Activated CD4-positive, alpha-beta T cell treated with anti-CD3 and anti-CD28 coated beads, Interleukin-2, amount 10 ng/mL, durations not matched to agents 24 days and 14 days (primary cell): ENCODE measurements around the gene MBOAT7. TPM values are rescaled to one million over a fixed set of nuclear protein-coding genes. Genes with fewer than 3 reads are reported as not detected.
"Not testable (repeated sequence)": the region's sequence is repeated elsewhere in the genome, so short reads cannot be mapped to it uniquely, and the experiment has no call there.

Experiments
- DNase-seq: peaks from one replicate; pipeline ENCODE4 v3.0.0; 2022
- H3K27ac Mint-ChIP-seq: one replicate; pipeline ENCODE4 v1.8.0; 2022; ENCODE audit warnings: mild to moderate bottlenecking, mixed read lengths
- H3K27me3 Mint-ChIP-seq: one replicate; pipeline ENCODE4 v1.8.0; 2022; ENCODE audit warnings: mixed read lengths
- H3K36me3 Mint-ChIP-seq: one replicate; pipeline ENCODE4 v1.8.0; 2022; ENCODE audit warnings: low read depth, mild to moderate bottlenecking, mixed read lengths
- H3K4me1 Mint-ChIP-seq: one replicate; pipeline ENCODE4 v1.8.0; 2021; ENCODE audit warnings: mixed read lengths
- H3K4me3 Mint-ChIP-seq: one replicate; pipeline ENCODE4 v1.8.0; 2022; ENCODE audit warnings: mild to moderate bottlenecking, moderate library complexity, mixed read lengths
- H3K9me3 Mint-ChIP-seq: one replicate; pipeline ENCODE4 v1.8.0; 2021; ENCODE audit warnings: mixed read lengths
- intact Hi-C: fragments of 100-400 bp; cut with micrococcal nuclease; formaldehyde crosslinking; loops from one replicate; pipeline ENCODE4 v1.15.1; 2023
- total RNA-seq: library from RNA; stranded (reverse); gene quantifications from 2 replicates; pipeline ENCODE4 v1.2.3, GENCODE V29; 2022

The MBOAT7 gene
- total RNA-seq, 1 donor from 2014 or later = 291 TPM

DNA sequence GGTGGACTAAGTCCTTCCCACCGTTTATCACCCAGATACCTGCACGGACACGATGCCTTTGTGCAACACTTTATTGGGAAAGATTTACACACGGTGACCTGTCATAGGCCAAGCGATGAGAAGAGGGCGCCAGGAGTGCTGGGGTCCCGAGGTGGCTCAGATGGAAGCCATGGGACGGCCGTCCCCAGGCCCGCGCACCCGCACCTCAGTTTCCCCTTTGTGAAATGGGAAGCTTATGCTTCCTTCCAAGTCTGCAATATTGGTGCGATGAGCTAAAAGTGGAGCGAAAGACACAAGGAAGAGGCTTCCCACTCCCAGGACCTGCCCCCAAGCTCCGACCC, 16.1 kb downstream of the MBOAT7 start:
- H3K27ac Mint-ChIP-seq = no peak overlapping the region
- DNase-seq = no peak
- peaks cover 1% of the 10 kb centered on the region for H3K4me1 Mint-ChIP-seq
- H3K36me3 Mint-ChIP-seq = peaks cover 16% of the 10 kb centered on the region
- no peaks in the 10 kb centered on the region for H3K27me3 Mint-ChIP-seq
- intact Hi-C loops = no loop called here
- no peak overlapping the region for H3K4me3 Mint-ChIP-seq
- H3K9me3 Mint-ChIP-seq = no peaks in the 10 kb centered on the region

DNA sequence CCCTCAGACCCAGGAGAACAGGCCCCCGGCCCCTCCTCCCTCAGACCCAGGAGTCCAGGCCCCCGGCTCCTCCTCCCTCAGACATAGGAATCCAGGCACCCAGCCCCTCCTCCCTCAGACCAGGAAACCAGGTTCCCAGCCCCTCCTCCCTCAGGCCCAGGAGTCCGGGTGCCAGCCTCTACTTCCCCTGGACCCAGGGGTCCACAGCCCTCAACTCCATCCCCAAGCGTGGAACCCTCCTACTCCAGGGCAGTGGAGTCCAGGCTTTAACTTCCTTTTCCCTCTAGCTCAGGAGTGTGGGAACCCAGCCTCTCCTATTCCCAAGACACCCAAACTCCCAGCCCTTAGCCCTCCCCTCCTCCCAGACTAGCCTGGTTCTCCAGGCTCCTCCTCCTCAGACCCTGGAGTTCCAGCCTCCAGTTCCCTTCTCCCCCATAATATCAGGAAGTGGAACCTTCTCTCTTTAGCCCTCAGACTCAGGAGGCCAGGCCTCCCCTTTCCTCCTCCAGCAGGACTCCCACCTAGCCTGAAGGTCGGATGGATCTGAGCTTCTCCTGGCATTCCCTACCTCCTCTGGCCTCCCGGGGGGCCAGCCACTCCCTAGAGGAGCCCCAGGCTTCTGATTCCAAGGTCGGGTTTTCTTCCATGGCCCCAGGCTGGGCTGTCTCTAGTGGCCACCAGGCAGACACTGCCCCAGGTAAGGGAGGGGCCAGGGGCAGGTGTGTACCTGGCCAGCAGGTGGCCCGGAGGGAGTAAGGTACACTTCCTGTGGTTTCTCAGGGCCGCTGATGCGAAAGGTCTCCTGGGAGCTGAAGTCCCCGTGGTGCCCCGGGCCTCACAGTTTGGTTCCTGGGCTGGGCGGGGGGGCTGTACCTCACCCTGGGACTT, 16.7 kb downstream of the MBOAT7 start, which contains the start of gene TMC4:
TMC4 (minus strand) TSS at position 690 of the 888 bp plus-strand sequence; CDS start at position 647, 43 bp downstream.
- H3K27me3 Mint-ChIP-seq = no peaks in the 10 kb centered on the region
- peaks cover 11% of the 10 kb centered on the region for H3K36me3 Mint-ChIP-seq
- no peak within 1 kb of the TSS for H3K27ac Mint-ChIP-seq
- no peak for DNase-seq
- no peak within 1 kb of the TSS for H3K4me3 Mint-ChIP-seq
- peaks cover 6% of the 10 kb centered on the region for H3K4me1 Mint-ChIP-seq
- H3K9me3 Mint-ChIP-seq = no peaks in the 10 kb centered on the region
- intact Hi-C loops = no loop called here

DNA sequence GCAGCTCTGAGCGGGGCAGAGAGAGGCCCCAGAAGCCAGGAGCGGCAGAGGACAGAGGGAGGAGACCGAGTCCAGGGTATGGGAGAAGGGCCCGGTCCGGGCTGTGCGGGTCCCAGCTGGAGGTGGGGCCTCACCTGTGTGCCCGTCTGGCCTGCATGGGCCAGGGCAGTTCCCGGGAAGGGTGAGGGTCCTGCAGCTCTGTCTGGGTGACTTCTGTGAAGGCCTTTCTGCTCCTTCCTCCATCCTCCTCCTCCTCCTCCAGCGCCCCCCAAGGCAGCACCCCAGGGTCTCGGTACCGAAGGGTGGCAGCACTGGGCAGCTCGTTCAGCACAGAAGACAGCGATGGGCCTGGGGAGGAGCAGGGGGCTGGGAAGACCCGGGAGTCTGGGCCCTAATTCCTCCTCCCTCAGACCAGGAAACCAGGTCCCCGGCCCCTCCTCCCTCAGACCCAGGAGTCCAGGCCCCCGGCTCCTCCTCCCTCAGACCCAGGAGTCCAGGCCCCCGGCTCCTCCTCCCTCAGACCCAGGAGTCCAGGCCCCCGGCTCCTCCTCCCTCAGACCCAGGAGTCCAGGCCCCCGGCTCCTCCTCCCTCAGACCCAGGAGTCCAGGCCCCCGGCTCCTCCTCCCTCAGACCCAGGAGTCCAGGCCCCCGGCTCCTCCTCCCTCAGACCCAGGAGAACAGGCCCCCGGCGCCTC, 17.5 kb downstream of the MBOAT7 start:
- H3K27me3 Mint-ChIP-seq, H3K4me1 Mint-ChIP-seq, H3K27ac Mint-ChIP-seq, H3K9me3 Mint-ChIP-seq, H3K4me3 Mint-ChIP-seq, DNase-seq, intact Hi-C loops: not testable (repeated sequence)
- H3K36me3 Mint-ChIP-seq = peaks cover 11% of the 10 kb centered on the region

DNA sequence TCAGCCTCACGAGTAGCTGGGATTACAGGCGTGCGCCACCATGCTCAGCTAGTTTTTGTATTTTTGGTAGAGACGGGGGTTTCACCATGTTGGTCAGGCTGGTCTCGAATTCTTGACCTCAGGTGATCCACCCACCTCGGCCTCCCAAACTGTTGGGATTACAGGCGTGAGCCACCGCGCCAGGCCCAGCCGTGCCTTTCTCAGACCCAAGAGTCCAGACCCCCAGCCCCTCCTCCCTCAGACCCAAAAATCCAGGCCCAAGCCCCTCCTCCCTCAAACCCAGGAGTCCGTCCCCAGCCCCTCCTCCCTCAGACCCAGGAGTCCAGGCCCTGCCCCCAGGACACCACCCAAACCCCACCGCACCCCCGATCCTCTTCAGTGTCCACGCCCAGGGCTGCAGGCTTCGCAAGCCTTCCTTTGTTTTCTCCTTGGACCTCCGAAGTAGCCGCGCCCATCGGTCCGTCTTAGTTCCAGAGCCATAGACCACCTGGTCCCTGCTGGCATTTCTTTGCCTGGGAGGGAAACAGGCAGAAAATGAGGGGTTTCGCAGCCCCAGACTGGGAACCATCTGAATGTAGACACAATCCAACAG, 20.1 kb downstream of the MBOAT7 start:
- H3K9me3 Mint-ChIP-seq = no peaks in the 10 kb centered on the region
- no peaks in the 10 kb centered on the region for H3K27me3 Mint-ChIP-seq
- no peak overlapping the region for H3K4me3 Mint-ChIP-seq
- H3K4me1 Mint-ChIP-seq = peaks cover 12% of the 10 kb centered on the region
- no peak overlapping the region for H3K27ac Mint-ChIP-seq
- no peaks in the 10 kb centered on the region for H3K36me3 Mint-ChIP-seq
- no peak for DNase-seq
- intact Hi-C loops = no loop called here

DNA sequence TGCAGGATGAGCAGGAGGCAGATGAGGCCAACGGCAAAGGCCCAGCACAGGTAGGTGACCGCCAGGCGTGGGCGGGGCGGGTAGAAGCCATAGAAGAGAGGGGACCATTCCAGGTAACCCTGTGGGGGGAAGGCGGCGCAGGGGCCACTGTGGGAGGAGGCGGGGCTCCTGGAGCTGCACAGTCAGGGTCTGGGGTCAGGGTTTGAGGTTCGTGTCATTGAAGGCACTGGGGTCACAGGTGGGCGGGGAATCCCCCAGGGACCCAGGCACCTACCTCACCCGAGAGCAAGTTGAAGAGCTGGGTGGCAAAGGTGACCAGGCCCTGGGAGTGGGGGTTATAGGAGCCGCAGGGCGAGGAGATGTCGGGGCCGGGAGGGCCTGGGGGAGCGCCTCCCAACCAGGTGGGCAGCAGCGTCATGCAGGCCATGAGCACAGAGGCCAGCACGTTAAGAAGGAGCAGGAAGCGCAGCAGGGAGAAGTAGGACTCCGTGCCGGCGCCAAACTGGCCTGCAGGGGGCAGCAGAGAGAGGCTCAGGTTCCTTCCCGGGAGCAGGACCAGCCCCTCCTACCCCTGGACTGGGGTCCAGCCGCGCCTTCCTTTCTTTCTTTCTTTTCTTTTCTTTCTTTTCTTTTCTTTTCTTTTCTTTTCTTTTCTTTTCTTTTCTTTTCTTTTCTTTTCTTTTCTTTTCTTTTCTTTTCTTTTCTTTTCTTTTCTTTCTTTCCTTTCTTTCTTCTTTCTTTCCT, 21.0 kb downstream of the MBOAT7 start:
- DNase-seq = peak; percentile 97
- H3K36me3 Mint-ChIP-seq = no peaks in the 10 kb centered on the region

DNA sequence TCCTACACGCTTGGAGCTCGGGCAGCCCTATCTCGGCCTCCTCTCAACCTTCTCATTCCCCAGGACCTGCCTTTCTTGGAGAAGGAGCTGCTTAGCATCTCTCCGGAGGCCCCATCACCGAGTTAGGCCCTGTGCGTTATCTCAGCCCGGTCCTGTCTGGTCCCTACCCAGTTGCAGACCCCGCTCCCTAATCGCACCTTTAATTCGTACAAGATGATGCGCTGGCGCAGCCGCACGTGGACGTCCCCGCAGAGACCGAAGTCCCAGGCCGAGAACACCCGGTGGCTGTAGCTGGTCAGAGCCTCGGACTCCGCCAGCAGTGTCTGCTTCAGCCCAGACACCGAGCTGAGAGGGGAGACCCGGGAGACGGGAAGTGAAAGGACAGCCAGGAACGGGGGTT, 24.2 kb downstream of the MBOAT7 start:
- intact Hi-C loops = no loop called here
- Mint-ChIP-seq H3K9me3 (no peaks in the 10 kb centered on the region), H3K27ac (no peak overlapping the region), H3K4me1 (peaks cover 35% of the 10 kb centered on the region), H3K27me3 (no peaks in the 10 kb centered on the region), H3K36me3 (no peaks in the 10 kb centered on the region), H3K4me3 (no peak overlapping the region)
- no peak for DNase-seq

More for the DNA sequence above, 21.0 kb downstream of the MBOAT7 start:
- no peaks in the 10 kb centered on the region for H3K9me3 Mint-ChIP-seq
- peaks cover 14% of the 10 kb centered on the region for H3K4me1 Mint-ChIP-seq
- peak overlapping the region; percentile 28 for H3K4me3 Mint-ChIP-seq
- H3K27me3 Mint-ChIP-seq = no peaks in the 10 kb centered on the region
- intact Hi-C loops = loop anchor here (1.0 kb wide), 2 partner anchors 63 to 98 kb away; no protein-coding TSS in a partner anchor
- H3K27ac Mint-ChIP-seq = no peak overlapping the region

DNA sequence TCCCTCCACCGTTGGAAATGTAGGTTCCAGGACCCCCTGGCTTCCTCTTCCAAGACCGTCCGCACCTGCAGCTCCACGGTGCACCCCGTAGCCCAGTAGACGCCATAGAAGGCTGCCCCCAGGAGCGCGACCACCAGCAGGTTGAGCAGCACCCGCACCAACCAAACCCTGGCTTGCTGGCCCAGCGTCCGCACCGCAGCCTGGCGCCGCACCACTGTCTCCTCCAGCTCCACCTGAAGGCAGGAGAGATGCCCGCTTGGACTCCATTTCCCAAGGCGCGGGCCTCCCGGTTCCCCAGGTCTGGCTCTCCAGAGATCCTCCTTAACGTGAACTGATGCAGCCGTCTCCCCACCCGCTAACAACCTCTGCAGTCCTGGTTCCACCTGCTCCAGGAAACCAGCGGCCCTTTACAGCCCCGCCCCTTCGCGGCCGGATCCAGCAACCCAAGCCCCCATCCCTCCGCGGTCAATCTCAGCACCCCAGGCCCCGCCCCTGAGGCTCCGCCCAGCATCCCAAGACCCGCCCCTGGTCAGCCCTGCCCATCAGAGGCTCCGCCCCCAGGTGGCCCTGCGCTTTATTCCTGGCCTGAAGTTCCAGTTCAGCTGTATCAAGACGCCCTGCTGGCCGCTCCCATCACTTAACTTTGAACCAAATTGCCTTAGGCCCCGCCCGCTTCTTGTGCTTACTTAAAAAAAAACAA, 24.9 kb downstream of the MBOAT7 start:
- Mint-ChIP-seq H3K4me3 (peak overlapping the region; percentile 95), H3K9me3 (no peaks in the 10 kb centered on the region), H3K36me3 (peaks cover 2% of the 10 kb centered on the region), H3K4me1 (peaks cover 39% of the 10 kb centered on the region), H3K27me3 (no peaks in the 10 kb centered on the region), H3K27ac (peak overlapping the region; percentile 10)
- peak; percentile 96 for DNase-seq
- intact Hi-C loops = loop anchor here (5.0 kb wide), 2 partner anchors 283 to 297 kb away; partner anchors contain the start of genes LENG8 and MYADM

- peak overlapping the region; percentile 95 for H3K4me3 Mint-ChIP-seq
- H3K27me3 Mint-ChIP-seq = no peaks in the 10 kb centered on the region
- DNase-seq = no peak
- intact Hi-C loops = loop anchor here (5.0 kb wide), 2 partner anchors 284 to 296 kb away; partner anchors contain the start of genes LENG8 and MYADM
- no peaks in the 10 kb centered on the region for H3K9me3 Mint-ChIP-seq
- H3K36me3 Mint-ChIP-seq = peaks cover 9% of the 10 kb centered on the region
- H3K27ac Mint-ChIP-seq = peak overlapping the region; percentile 42
- H3K4me1 Mint-ChIP-seq = peaks cover 41% of the 10 kb centered on the region
These were observed 26.5 kb downstream of the MBOAT7 start for GRCh38 chr19:54162884-54163283.

GRCh38 chr19:54162241-54162805, 27.1 kb downstream of the MBOAT7 start:
- peaks cover 9% of the 10 kb centered on the region for H3K36me3 Mint-ChIP-seq
- peaks cover 41% of the 10 kb centered on the region for H3K4me1 Mint-ChIP-seq
- peak; percentile 95 for DNase-seq
- intact Hi-C loops = loop anchor here (5.0 kb wide), 2 partner anchors 285 to 295 kb away; partner anchors contain the start of genes LENG8 and MYADM
- H3K27me3 Mint-ChIP-seq = no peaks in the 10 kb centered on the region
- peak overlapping the region; percentile 83 for H3K27ac Mint-ChIP-seq
- no peaks in the 10 kb centered on the region for H3K9me3 Mint-ChIP-seq
- H3K4me3 Mint-ChIP-seq = peak overlapping the region; percentile 95

DNA sequence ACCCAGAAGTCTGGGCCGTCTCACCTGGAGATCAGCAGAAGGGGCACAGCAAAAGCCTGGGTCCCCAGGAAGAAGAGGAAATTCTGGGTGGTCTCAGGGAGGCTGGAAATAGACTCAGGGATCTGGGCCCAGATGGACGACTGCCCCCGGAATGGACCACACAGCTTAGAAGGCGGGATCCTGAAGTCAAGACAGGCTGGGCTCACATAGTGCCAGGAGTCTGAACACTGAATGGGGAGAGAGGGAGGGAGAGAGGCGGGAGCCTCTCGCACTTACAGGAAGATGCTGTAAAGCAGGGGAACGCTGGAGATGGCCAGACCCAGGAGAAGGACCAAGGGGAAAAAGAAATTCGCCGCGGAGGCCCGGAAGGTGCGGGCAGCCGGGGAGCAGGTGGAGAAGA, 28.5 kb downstream of the MBOAT7 start:
- DNase-seq = no peak
- intact Hi-C loops = loop anchor here (5.0 kb wide), 2 partner anchors 286 to 294 kb away; partner anchors contain the start of genes LENG8 and MYADM
- no peaks in the 10 kb centered on the region for H3K9me3 Mint-ChIP-seq
- H3K4me1 Mint-ChIP-seq = peaks cover 45% of the 10 kb centered on the region
- peaks cover 19% of the 10 kb centered on the region for H3K36me3 Mint-ChIP-seq
- H3K4me3 Mint-ChIP-seq = peak overlapping the region; percentile 91
- H3K27ac Mint-ChIP-seq = peak overlapping the region; percentile 99
- no peaks in the 10 kb centered on the region for H3K27me3 Mint-ChIP-seq

DNA sequence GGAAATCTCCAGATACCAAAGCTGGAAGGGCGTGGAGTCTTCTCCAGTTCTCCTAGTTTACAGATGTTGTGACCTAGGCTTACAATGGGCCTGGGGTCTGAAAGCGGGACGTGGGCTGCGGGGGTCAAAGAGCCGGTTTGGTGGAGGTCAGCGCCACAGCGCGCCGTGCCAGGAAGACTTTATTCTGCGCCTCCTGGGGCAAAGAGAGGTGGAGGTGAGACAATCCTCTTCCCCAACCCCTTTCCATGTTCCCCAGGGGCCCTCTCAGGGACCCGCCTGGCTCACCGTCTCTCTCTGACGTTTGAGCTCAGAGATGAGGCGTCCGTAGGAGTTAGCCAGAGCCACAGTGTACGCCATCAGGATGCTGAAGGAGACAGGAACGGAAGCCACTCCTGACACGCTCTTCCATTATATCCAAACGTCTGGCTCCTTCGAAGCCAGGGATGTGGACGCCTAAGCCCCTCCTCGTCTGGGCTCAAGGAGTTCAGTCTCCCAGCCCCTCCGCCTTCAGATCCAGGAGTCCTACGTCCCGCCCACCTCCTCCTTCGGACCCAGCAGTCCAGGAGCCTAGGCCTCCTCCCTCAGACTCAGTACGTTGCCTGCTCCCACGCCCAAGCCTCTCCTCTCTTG, 29.1 kb downstream of the MBOAT7 start:
- peak overlapping the region; percentile 99 for H3K27ac Mint-ChIP-seq
- H3K27me3 Mint-ChIP-seq = no peaks in the 10 kb centered on the region
- peaks cover 45% of the 10 kb centered on the region for H3K4me1 Mint-ChIP-seq
- intact Hi-C loops = loop anchor here (5.0 kb wide), 2 partner anchors 287 to 293 kb away; partner anchors contain the start of genes LENG8 and MYADM
- H3K4me3 Mint-ChIP-seq = peak overlapping the region; percentile 91
- no peak for DNase-seq
- peaks cover 21% of the 10 kb centered on the region for H3K36me3 Mint-ChIP-seq
- no peaks in the 10 kb centered on the region for H3K9me3 Mint-ChIP-seq
